IMR-90 (cell line): ENCODE data around the gene EYS. TPM values are rescaled to one million over a fixed set of nuclear protein-coding genes. Genes with fewer than 3 reads are reported as not detected.

Experiments
- ATAC-seq: fragments of 200-7000 bp; cut with Tn5 transposase; 2 replicates; pipeline ENCODE4 v1.9.1; 2020; ENCODE audit warnings: low read depth, mild to moderate bottlenecking, moderate library complexity
- BruUV-seq: library from RNA; stranded (reverse); fragments of 400-500 nt; replicated peaks from 2 replicates; lab custom pipeline; 2021; lab: Mats Ljungman, UMichigan
- CTCF ChIA-PET: fragments of 300-600 bp; formaldehyde crosslinking; extraction: SDS; loops from one replicate; lab custom pipeline; 2021; ENCODE audit warnings: antibody characterized with exemption; lab: Yijun Ruan, JAX
- POLR2A ChIA-PET: fragments of 300-600 bp; sonication (Branson Sonifier 250); formaldehyde crosslinking; loops from one replicate; lab custom pipeline; 2022; ENCODE audit warnings: antibody characterized with exemption; ENCODE audit not compliant: unreplicated experiment; lab: Charles Lee
- DNase-seq: peaks from one replicate; pipeline ENCODE4 v3.0.0; 2013
- H2AFZ ChIP-seq: replicated peaks from 2 replicates; pipeline ENCODE3; 2013; ENCODE audit warnings: low read length, mild to moderate bottlenecking; ENCODE audit not compliant: poor library complexity
- H2AK5ac ChIP-seq: 2 replicates; pipeline ENCODE4 v1.6.1; 2013; ENCODE audit warnings: low read depth, low read length, inconsistent platforms
- H2AK9ac ChIP-seq: replicated peaks from 2 replicates; pipeline ENCODE3; 2013; ENCODE audit warnings: mild to moderate bottlenecking, low read depth, low read length, moderate library complexity; ENCODE audit not compliant: poor library complexity
- H2BK120ac ChIP-seq: 2 replicates; pipeline ENCODE4 v1.6.1; 2013; ENCODE audit warnings: low read depth, low read length, inconsistent platforms
- H2BK15ac ChIP-seq: 3 replicates; pipeline ENCODE4 v1.6.1; 2013; ENCODE audit warnings: low read depth, low read length, inconsistent platforms
- H2BK20ac ChIP-seq: 2 replicates; pipeline ENCODE4 v1.6.1; 2013; ENCODE audit warnings: low read depth, mild to moderate bottlenecking, inconsistent platforms, low read length, moderate library complexity
- H2BK5ac ChIP-seq: 2 replicates; pipeline ENCODE4 v1.6.1; 2013; ENCODE audit warnings: mild to moderate bottlenecking, low read depth, low read length, inconsistent platforms; ENCODE audit not compliant: poor library complexity, severe bottlenecking
- H3K14ac ChIP-seq: replicated peaks from 2 replicates; pipeline ENCODE4 v1.6.1; 2013; ENCODE audit warnings: low read depth, low read length, inconsistent platforms
- H3K18ac ChIP-seq: 2 replicates; pipeline ENCODE4 v1.6.1; 2013; ENCODE audit warnings: low read depth, low read length, control low read depth
- H3K23ac ChIP-seq: 2 replicates; pipeline ENCODE4 v1.6.1; 2013; ENCODE audit warnings: low read depth, low read length, inconsistent platforms
- H3K27ac ChIP-seq: 2 replicates; pipeline ENCODE4 v1.5.1; 2013; ENCODE audit warnings: mild to moderate bottlenecking, control low read depth, low read length; ENCODE audit not compliant: insufficient read depth
- H3K27me3 ChIP-seq: 2 replicates; pipeline ENCODE4 v1.6.1; 2013; ENCODE audit warnings: low read length; ENCODE audit not compliant: control insufficient read depth, insufficient read depth
- H3K36me3 ChIP-seq: 2 replicates; pipeline ENCODE4 v1.6.1; 2013; ENCODE audit warnings: low read length, mixed read lengths; ENCODE audit not compliant: control insufficient read depth, insufficient read depth
- H3K4ac ChIP-seq: 2 replicates; pipeline ENCODE4 v1.6.1; 2013; ENCODE audit warnings: low read depth, low read length, inconsistent platforms
- H3K4me1 ChIP-seq: 2 replicates; pipeline ENCODE4 v1.6.1; 2013; ENCODE audit warnings: low read length, mixed read lengths; ENCODE audit not compliant: control insufficient read depth, insufficient read depth
- H3K4me2 ChIP-seq: 2 replicates; pipeline ENCODE4 v1.6.1; 2013; ENCODE audit warnings: low read depth, mild to moderate bottlenecking, control low read depth, low read length, moderate library complexity
- H3K4me3 ChIP-seq: 2 replicates; pipeline ENCODE4 v1.5.1; 2013; ENCODE audit warnings: low read depth, mild to moderate bottlenecking, control low read depth, low read length, moderate library complexity; ENCODE audit not compliant: insufficient read depth
- H3K56ac ChIP-seq: 2 replicates; pipeline ENCODE4 v1.6.1; 2013; ENCODE audit warnings: low read length, inconsistent platforms; ENCODE audit not compliant: insufficient read depth; ENCODE audit errors: extremely low read depth
- H3K79me1 ChIP-seq, 2 experiments: 2 replicates each; pipeline ENCODE4 v1.6.1; 2013; ENCODE audit warnings: low read length in 2 of 2, inconsistent platforms in 1 of 2, low read depth in 1 of 2
- H3K9ac ChIP-seq: 2 replicates; pipeline ENCODE4 v1.6.1; 2013; ENCODE audit warnings: low read depth, low read length, control low read depth
- H3K9me1 ChIP-seq: 2 replicates; pipeline ENCODE4 v1.6.1; 2013; ENCODE audit warnings: low read length, inconsistent platforms; ENCODE audit not compliant: insufficient read depth
- H3K9me3 ChIP-seq: 2 replicates; pipeline ENCODE4 v1.6.1; 2013; ENCODE audit warnings: low read length; ENCODE audit not compliant: control insufficient read depth, insufficient read depth
- H4K20me1 ChIP-seq: 2 replicates; pipeline ENCODE4 v1.6.1; 2013; ENCODE audit warnings: low read length, inconsistent platforms; ENCODE audit not compliant: insufficient read depth
- H4K5ac ChIP-seq: 2 replicates; pipeline ENCODE4 v1.6.1; 2013; ENCODE audit warnings: mild to moderate bottlenecking, low read depth, low read length, control low read depth
- H4K8ac ChIP-seq, 2 experiments: 2 replicates each; pipeline ENCODE4 v1.6.1; 2013; ENCODE audit warnings: low read depth in 2 of 2, low read length in 2 of 2, control low read depth in 1 of 2, inconsistent platforms in 1 of 2
- H4K91ac ChIP-seq: 2 replicates; pipeline ENCODE4 v1.6.1; 2013; ENCODE audit warnings: low read depth, low read length, inconsistent platforms; ENCODE audit not compliant: insufficient read depth
- BHLHE40 ChIP-seq: fragments of 150-350 bp; IDR thresholded peaks from 2 replicates; pipeline ENCODE4 v1.6.1; 2016; ENCODE audit warnings: mild to moderate bottlenecking, low read depth, low read length
- CEBPB ChIP-seq: IDR thresholded peaks from 2 replicates; pipeline ENCODE4 v1.6.1; 2012; ENCODE audit warnings: low read depth, low read length, improper control_type of control experiment
- CHD1 ChIP-seq: IDR thresholded peaks from 2 replicates; pipeline ENCODE4 v1.6.1; 2012; ENCODE audit warnings: low read depth, low read length, improper control_type of control experiment
- FOS ChIP-seq: fragments of 150-350 bp; IDR thresholded peaks from 2 replicates; pipeline ENCODE4 v1.6.1; 2016; ENCODE audit warnings: low read depth, low read length
- MXI1 ChIP-seq: IDR thresholded peaks from 2 replicates; pipeline ENCODE4 v1.6.1; 2012; ENCODE audit warnings: low read depth, mild to moderate bottlenecking, low read length, moderate library complexity, borderline replicate concordance
- POLR2A ChIP-seq: IDR thresholded peaks from 2 replicates; pipeline ENCODE4 v1.6.1; 2012; ENCODE audit warnings: mild to moderate bottlenecking, low read depth, low read length
- RCOR1 ChIP-seq: IDR thresholded peaks from 2 replicates; pipeline ENCODE4 v1.6.1; 2012; ENCODE audit warnings: mild to moderate bottlenecking, low read length, improper control_type of control experiment; ENCODE audit not compliant: insufficient replicate concordance
- RFX5 ChIP-seq: IDR thresholded peaks from 2 replicates; pipeline ENCODE4 v1.8.0; 2012; ENCODE audit warnings: low read depth, mild to moderate bottlenecking, low read length, moderate library complexity
- WGBS, 2 experiments: methylation state at CpG; one replicate each; pipeline versions ENCODE4 v1.1.5 to v1.1.7; 2013; ENCODE audit warnings: missing lambda C conversion rate in 2 of 2; ENCODE audit not compliant: insufficient read length in 1 of 2; ENCODE audit errors: extremely low coverage in 2 of 2; 5-methylcytosine and 5-hydroxymethylcytosine counted together
- dilution Hi-C: fragments of 300-500 bp; cut with HindIII; formaldehyde crosslinking; loops from one replicate; pipeline ENCODE4 v1.14.3; 2018; ENCODE audit warnings: low sequenced_read_pairs; ENCODE audit not compliant: unreplicated experiment
- in situ Hi-C: fragments of 300-500 bp; cut with MboI; formaldehyde crosslinking; loops from 3 replicates; pipeline ENCODE4 v1.14.3; 2019; ENCODE audit warnings: low sequenced_read_pairs, inconsistent platforms, mixed read lengths
- intact Hi-C: fragments of 100-400 bp; cut with micrococcal nuclease; formaldehyde crosslinking; loops from 2 replicates; pipeline ENCODE4 v1.10.0; 2022
- polyA plus RNA-seq, 3 experiments: library from polyadenylated mRNA; depleted of rRNA; stranded (reverse); fragments of >200 nt; gene quantifications; 2 replicates each; pipeline ENCODE4 v1.2.3, GENCODE V29; 2012; ENCODE audit warnings: low replicate concordance in 1 of 3
- total RNA-seq: library from RNA; depleted of rRNA; stranded (reverse); fragments of >200 nt; gene quantifications from 2 replicates; pipeline ENCODE4 v1.2.3, GENCODE V29; 2012

The EYS gene
- total and polyA plus RNA-seq, 2 of the 4 experiments (the other 2 are of a cell fraction): under 0.01 TPM; not detected in 1

- intact Hi-C loops (no loop called here), in situ Hi-C loops (no loop called here), dilution Hi-C loops (no loop called here)
- Histone ChIP-seq H3K18ac (no peak overlapping the region), H4K91ac (no peak overlapping the region), H3K79me1 (no peaks in the 10 kb centered on the region), H2AK9ac (no peak overlapping the region), H3K56ac (no peak overlapping the region), H4K8ac (no peak overlapping the region), H3K36me3 (no peaks in the 10 kb centered on the region), H3K9me1 (no peaks in the 10 kb centered on the region), H3K27me3 (no peaks in the 10 kb centered on the region), H4K20me1 (no peaks in the 10 kb centered on the region), H3K4me1 (no peaks in the 10 kb centered on the region), H2BK20ac (no peak overlapping the region), H3K9me3 (no peaks in the 10 kb centered on the region), H2BK5ac (no peak overlapping the region), H2AK5ac (no peak overlapping the region), H3K4ac (no peak overlapping the region), H3K9ac (no peak overlapping the region), H3K4me3 (no peak overlapping the region), H3K27ac (no peak overlapping the region), H2BK120ac (no peak overlapping the region), H3K14ac (no peak overlapping the region), H2BK15ac (no peak overlapping the region), H3K4me2 (no peak overlapping the region), H3K23ac (no peak overlapping the region), H4K5ac (no peak overlapping the region), H2AFZ (no peak overlapping the region)
- no peak for ATAC-seq
- BruUV-seq: no TSS peak
- CTCF ChIA-PET: no interaction called here
- POLR2A ChIA-PET: no interaction called here
- WGBS, 2 experiments: no CpG with 5 or more reads among the region's 1 CpG
- TF ChIP-seq POLR2A (no peak), CHD1 (no peak), FOS (no peak), MXI1 (no peak), BHLHE40 (no peak), RFX5 (no peak), RCOR1 (no peak), CEBPB (no peak)
- no peak for DNase-seq
Measured at GRCh38 chr6:65116326-65116725, 590.7 kb downstream of the EYS start.
